Sigmoid colon (tissue), 7 donors: Measurements from ENCODE around the gene TAF8. TPM values are rescaled to one million over a fixed set of nuclear protein-coding genes. Genes with fewer than 3 reads are reported as not detected.

Source experiments
- DNase-seq: peaks from one replicate; pipeline ENCODE4 v3.0.0-alpha.2; 2019
- H3K27ac ChIP-seq, 4 donors: fragments of 200-600 bp; sonication (generic); one replicate each; pipeline ENCODE4 v1.5.1; 2016 to 2019; ENCODE audit warnings: mild to moderate bottlenecking in 1 of 4
- H3K27me3 ChIP-seq, 3 donors: fragments of 200-600 bp; sonication (generic); one replicate each; pipeline ENCODE4 v1.5.1; 2019; ENCODE audit warnings: mild to moderate bottlenecking in 1 of 3
- H3K36me3 ChIP-seq, 4 donors: fragments of 200-600 bp; sonication (generic); one replicate each; pipeline ENCODE4 v1.5.1; 2016 to 2019
- H3K4me1 ChIP-seq, 4 donors: fragments of 200-600 bp; sonication (generic); one replicate each; pipeline ENCODE4 v1.5.1; 2017 to 2019
- H3K4me3 ChIP-seq, 4 donors: fragments of 200-600 bp; sonication (generic); one replicate each; pipeline ENCODE4 v1.5.1; 2017 to 2019; ENCODE audit warnings: mild to moderate bottlenecking in 2 of 4, moderate library complexity in 1 of 4
- H3K9me3 ChIP-seq, 4 donors: fragments of 200-600 bp in 3 of 4; sonication (generic) in 3 of 4; one replicate each; pipeline versions ENCODE4 v1.5.1 to v1.6.1; 2013 to 2019
- EP300 ChIP-seq, 4 donors: sonication (generic); formaldehyde crosslinking; IDR thresholded peaks; one replicate each; pipeline ENCODE4 v1.6.1; 2017; ENCODE audit warnings: antibody characterized with exemption in 4 of 4
- POLR2A ChIP-seq, 2 donors: fragments of 450-650 bp; IDR thresholded peaks; one replicate each; pipeline ENCODE4 v1.6.1; 2016; ENCODE audit warnings: antibody characterized with exemption in 2 of 2, mild to moderate bottlenecking in 2 of 2, moderate library complexity in 2 of 2
- POLR2AphosphoS5 ChIP-seq, 4 donors: sonication (generic); formaldehyde crosslinking; IDR thresholded peaks; one replicate each; pipeline ENCODE4 v1.6.1; 2017; ENCODE audit warnings: antibody characterized with exemption in 4 of 4
- WGBS, 2 donors: extraction: QIAGEN DNeasy Blood & Tissue Kit; methylation state at CpG; one replicate each; pipeline ENCODE4 v1.1.7; 2013; 5-methylcytosine and 5-hydroxymethylcytosine counted together
- intact Hi-C: fragments of 100-400 bp; cut with DNase I; formaldehyde crosslinking; loops from one replicate; pipeline ENCODE4 v1.15.1; 2023
- polyA plus RNA-seq, 3 donors: library from polyadenylated mRNA; stranded (reverse); fragments of 200-250 nt; gene quantifications; one replicate each; pipeline ENCODE4 v1.2.3, GENCODE V29; 2013
- total RNA-seq, 4 donors: library from RNA; depleted of rRNA; stranded (reverse); fragments of >200 nt; gene quantifications; one replicate each; pipeline ENCODE4 v1.1.0, GENCODE V29; 2016
- TF ChIP-seq, protein P1 (sequence below), 4 experiments: fragments of 450-650 bp in 3 of 4; fragments of 200-600 bp in 1 of 4; IDR thresholded peaks; one replicate each; pipeline ENCODE4 v1.5.1; 2016 to 2019; ENCODE audit warnings: antibody characterized with exemption in 4 of 4, mild to moderate bottlenecking in 3 of 4, moderate library complexity in 2 of 4
- donor health status: healthy with polysubstance abuse.
- donor health status: Bipolar disorder and iron deficiency.
- donor health status: healthy.

The TAF8 gene
- total and polyA plus RNA-seq, 7 donors, result 4.9 to 30.7 (median 20.3) TPM

DNA sequence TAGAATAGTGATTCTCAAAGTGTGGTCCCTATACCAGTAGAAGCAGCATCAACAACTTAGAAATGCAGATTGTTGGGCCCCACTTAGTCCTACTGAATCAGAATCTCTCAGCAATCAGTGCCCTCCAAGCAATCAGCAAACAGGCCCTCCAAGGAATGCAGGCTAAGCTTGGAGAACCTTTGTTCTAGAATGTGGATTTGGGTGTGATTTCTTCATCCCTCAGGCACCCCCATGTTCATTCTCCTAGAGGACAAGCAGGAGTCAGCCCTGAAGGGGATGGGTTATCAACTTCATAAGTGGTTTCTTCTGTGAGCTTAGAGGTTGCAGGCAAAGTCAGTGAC lies 40.5 kb upstream of the TAF8 start:
- TF ChIP-seq, protein P1, sequence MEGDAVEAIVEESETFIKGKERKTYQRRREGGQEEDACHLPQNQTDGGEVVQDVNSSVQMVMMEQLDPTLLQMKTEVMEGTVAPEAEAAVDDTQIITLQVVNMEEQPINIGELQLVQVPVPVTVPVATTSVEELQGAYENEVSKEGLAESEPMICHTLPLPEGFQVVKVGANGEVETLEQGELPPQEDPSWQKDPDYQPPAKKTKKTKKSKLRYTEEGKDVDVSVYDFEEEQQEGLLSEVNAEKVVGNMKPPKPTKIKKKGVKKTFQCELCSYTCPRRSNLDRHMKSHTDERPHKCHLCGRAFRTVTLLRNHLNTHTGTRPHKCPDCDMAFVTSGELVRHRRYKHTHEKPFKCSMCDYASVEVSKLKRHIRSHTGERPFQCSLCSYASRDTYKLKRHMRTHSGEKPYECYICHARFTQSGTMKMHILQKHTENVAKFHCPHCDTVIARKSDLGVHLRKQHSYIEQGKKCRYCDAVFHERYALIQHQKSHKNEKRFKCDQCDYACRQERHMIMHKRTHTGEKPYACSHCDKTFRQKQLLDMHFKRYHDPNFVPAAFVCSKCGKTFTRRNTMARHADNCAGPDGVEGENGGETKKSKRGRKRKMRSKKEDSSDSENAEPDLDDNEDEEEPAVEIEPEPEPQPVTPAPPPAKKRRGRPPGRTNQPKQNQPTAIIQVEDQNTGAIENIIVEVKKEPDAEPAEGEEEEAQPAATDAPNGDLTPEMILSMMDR (IDR thresholded peaks at IDR 0.05), result no peak
- TF ChIP-seq POLR2AphosphoS5 (IDR thresholded peaks at IDR 0.05), result no peak
- no peak for TF ChIP-seq EP300 (IDR thresholded peaks at IDR 0.05)
- no peak for TF ChIP-seq POLR2A (IDR thresholded peaks at IDR 0.05)
- no peak overlapping the region for H3K27ac ChIP-seq

DNA sequence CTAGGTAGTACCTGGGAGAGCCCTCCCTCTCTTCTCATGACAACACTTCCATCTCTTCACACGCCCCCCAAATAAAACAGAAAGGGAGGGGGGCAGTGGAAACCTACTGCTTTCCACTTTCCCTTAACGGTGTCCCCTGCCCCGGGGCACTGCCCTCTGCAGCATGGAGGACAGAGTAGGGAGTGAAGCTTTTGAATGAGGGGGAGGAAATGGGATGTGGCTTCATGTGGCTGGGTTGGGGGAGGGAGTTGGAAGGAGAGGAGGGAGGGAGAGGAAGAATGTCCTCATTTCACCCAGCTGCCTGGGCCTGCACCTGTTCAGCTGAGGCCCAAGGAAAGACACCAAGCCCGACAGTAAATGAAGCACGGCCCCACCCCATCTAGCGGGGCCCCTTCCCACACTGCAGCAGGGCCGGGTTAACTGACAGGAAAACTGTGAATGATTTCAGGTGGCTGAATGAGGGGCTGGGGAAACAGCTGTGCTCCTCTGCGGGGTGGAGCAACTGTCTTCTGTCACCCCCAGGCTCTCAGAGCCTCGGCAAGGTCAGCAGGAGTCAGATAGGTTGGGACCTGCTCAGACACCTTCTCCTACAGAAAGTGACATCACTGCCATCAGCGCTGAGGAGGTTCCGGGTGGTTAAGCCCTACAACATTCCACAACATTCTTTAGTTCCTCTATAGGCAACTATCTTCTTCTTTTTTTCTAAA lies 40.0 kb upstream of the TAF8 start:
- Histone ChIP-seq H3K4me3 (no peak overlapping the region), H3K36me3 (no peaks in the 10 kb centered on the region), H3K27ac (no peak overlapping the region), H3K4me1 (peaks cover 0 to 6% (median 2%) of the 10 kb centered on the region in 4 donors), H3K27me3 (no peaks in the 10 kb centered on the region), H3K9me3 (no peaks in the 10 kb centered on the region)
- no peak for DNase-seq
- TF ChIP-seq POLR2AphosphoS5 (IDR thresholded peaks at IDR 0.05) (no peak), POLR2A (IDR thresholded peaks at IDR 0.05) (no peak), EP300 (IDR thresholded peaks at IDR 0.05) (no peak)
- TF ChIP-seq, protein P1 (IDR thresholded peaks at IDR 0.05), result no peak
- 14 to 19% methylated on average over 11 of the region's 11 CpGs for WGBS, 2 donors
- intact Hi-C loops, result no loop called here

More for the DNA sequence above, 40.5 kb upstream of the TAF8 start:
- Histone ChIP-seq H3K4me1 (peaks cover 0 to 6% (median 2%) of the 10 kb centered on the region in 4 donors), H3K27me3 (no peaks in the 10 kb centered on the region), H3K9me3 (no peaks in the 10 kb centered on the region), H3K4me3 (no peak overlapping the region), H3K36me3 (no peaks in the 10 kb centered on the region)
- no peak for DNase-seq
- intact Hi-C loops, result no loop called here

DNA sequence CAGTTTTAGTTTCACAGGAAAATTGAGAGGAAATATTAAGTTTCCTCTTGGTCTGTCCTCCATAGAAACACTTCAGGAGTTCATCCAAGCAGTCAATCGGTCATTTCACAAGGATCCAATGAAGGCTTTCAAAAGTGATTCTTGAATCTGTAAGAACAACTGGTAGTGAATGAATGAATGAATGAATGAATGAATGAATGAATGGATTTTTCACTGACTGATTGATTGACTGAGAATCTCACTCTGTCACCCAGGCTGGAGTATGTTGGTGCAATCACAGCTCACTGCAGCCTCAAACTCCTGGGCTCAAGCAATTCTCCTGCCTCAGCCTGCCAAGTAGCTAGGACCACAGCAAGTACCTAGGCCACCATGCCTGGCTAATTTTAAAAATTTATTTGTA lies 39.4 kb upstream of the TAF8 start:
- no peak for DNase-seq
- Histone ChIP-seq H3K4me3 (no peak overlapping the region), H3K9me3 (no peaks in the 10 kb centered on the region), H3K36me3 (no peaks in the 10 kb centered on the region), H3K27me3 (no peaks in the 10 kb centered on the region), H3K4me1 (peaks cover 0 to 6% (median 2%) of the 10 kb centered on the region in 4 donors), H3K27ac (no peak overlapping the region)
- intact Hi-C loops, result no loop called here
- 49 to 84% methylated on average over 1 of the region's 1 CpG for WGBS, 2 donors
- TF ChIP-seq, protein P1 (IDR thresholded peaks at IDR 0.05), result no peak

DNA sequence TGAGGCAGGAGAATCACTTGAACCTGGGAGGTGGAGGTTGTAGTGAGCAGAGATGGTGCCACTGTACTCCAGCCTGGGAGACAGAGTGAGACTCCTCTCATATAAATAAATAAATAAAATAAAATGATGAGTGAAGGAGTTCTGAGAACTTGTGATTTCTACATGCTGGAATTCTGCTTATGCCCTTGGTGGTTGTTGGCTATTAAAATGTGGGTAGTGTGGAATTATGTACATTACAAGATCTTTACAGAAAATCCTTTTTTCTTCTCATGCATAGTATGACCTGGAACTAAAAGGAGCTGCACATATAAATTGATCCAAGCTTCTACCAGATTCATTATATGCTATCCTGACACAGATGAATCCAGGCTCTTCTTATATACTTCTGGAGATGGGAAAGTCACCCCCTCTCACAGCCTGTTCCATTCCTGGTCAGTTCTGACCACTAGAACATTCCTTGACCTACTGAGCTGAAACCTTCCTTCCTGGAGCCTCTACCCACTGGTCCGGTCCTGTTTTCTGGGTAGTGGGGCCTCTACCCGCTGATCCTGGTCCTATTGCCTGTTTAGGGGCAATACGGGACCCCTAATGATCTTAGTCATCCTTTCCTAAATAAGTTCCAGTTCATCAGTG lies 37.7 kb upstream of the TAF8 start:
- Histone ChIP-seq H3K36me3 (no peaks in the 10 kb centered on the region), H3K9me3 (no peaks in the 10 kb centered on the region), H3K27me3 (no peaks in the 10 kb centered on the region), H3K27ac (no peak overlapping the region), H3K4me3 (no peak overlapping the region), H3K4me1 (peaks cover 0 to 16% (median 13%) of the 10 kb centered on the region in 4 donors)
- WGBS, 2 donors, result 94 to 96% methylated on average over 3 of the region's 3 CpGs
- no peak for DNase-seq
- TF ChIP-seq POLR2AphosphoS5 (IDR thresholded peaks at IDR 0.05), result no peak
- TF ChIP-seq EP300 (IDR thresholded peaks at IDR 0.05), result no peak
- no peak for TF ChIP-seq POLR2A (IDR thresholded peaks at IDR 0.05)
- TF ChIP-seq, protein P1 (IDR thresholded peaks at IDR 0.05), result no peak
- intact Hi-C loops, result no loop called here
